CD4-positive, alpha-beta T cell (primary cell): ENCODE results near the gene NXPH1. TPM values are rescaled to one million over a fixed set of nuclear protein-coding genes. Genes with fewer than 3 reads are reported as not detected.

Source experiments
- ATAC-seq: fragments of 200-7000 bp; cut with Tn5 transposase; one replicate; pipeline ENCODE4 v1.10.0; 2022; ENCODE audit warnings: mild to moderate bottlenecking; ENCODE audit not compliant: poor library complexity
- CTCF ChIA-PET: fragments of 350-600 bp; sonication (Branson Sonifier 250); formaldehyde crosslinking; loops from one replicate; lab custom pipeline; 2021; ENCODE audit warnings: antibody characterized with exemption, inconsistent platforms; lab: Charles Lee
- POLR2A ChIA-PET: fragments of 350-600 bp; sonication (Branson Sonifier 250); formaldehyde crosslinking; loops from one replicate; lab custom pipeline; 2021; ENCODE audit warnings: antibody characterized with exemption, inconsistent platforms; lab: Charles Lee
- DNase-seq, 14 experiments: peaks; one replicate each; pipeline ENCODE4 v3.0.0-alpha.2; 2013 to 2020; ENCODE audit warnings: mixed read lengths in 2 of 14
- H3K27ac ChIP-seq, 2 donors: one replicate each; pipeline versions ENCODE4 v1.5.1 to v1.7.0; 2013; ENCODE audit warnings: low read length in 2 of 2, low read depth in 1 of 2, mild to moderate bottlenecking in 1 of 2
- H3K27me3 ChIP-seq, 2 experiments: 1 replicate in 1 of 2; 2 replicates in 1 of 2; pipeline versions ENCODE4 v1.6.1 to v1.7.0; 2013; ENCODE audit warnings: low read length in 2 of 2, control low read depth in 1 of 2, mild to moderate bottlenecking in 1 of 2, moderate library complexity in 1 of 2; ENCODE audit not compliant: insufficient read depth in 2 of 2, control insufficient read depth in 1 of 2
- H3K36me3 ChIP-seq: one replicate; pipeline ENCODE4 v1.6.1; 2013; ENCODE audit warnings: low read length, control low read depth; ENCODE audit not compliant: insufficient read depth
- H3K4me1 ChIP-seq: one replicate; pipeline ENCODE4 v1.6.1; 2013; ENCODE audit warnings: low read length, control low read depth; ENCODE audit not compliant: insufficient read depth
- H3K4me3 ChIP-seq: one replicate; pipeline ENCODE4 v1.5.1; 2013; ENCODE audit warnings: mild to moderate bottlenecking, low read length, moderate library complexity
- H3K9me3 ChIP-seq, 2 experiments: 1 replicate in 1 of 2; 2 replicates in 1 of 2; pipeline versions ENCODE4 v1.6.1 to v1.7.0; 2013; ENCODE audit warnings: low read length in 2 of 2, mild to moderate bottlenecking in 2 of 2, control low read depth in 1 of 2, moderate library complexity in 1 of 2; ENCODE audit not compliant: control insufficient read depth in 1 of 2, insufficient read depth in 1 of 2
- H3K27ac Mint-ChIP-seq: one replicate; pipeline ENCODE4 v1.8.0; 2020; ENCODE audit warnings: mixed read lengths
- H3K27me3 Mint-ChIP-seq: one replicate; pipeline ENCODE4 v1.8.0; 2021; ENCODE audit warnings: mixed read lengths
- H3K36me3 Mint-ChIP-seq: one replicate; pipeline ENCODE4 v1.8.0; 2021; ENCODE audit warnings: low read depth, mixed read lengths
- H3K4me1 Mint-ChIP-seq: one replicate; pipeline ENCODE4 v1.8.0; 2021; ENCODE audit warnings: low read depth, mixed read lengths
- H3K4me3 Mint-ChIP-seq: one replicate; pipeline ENCODE4 v1.8.0; 2020; ENCODE audit warnings: mild to moderate bottlenecking, mixed read lengths
- H3K9me3 Mint-ChIP-seq: one replicate; pipeline ENCODE4 v1.8.0; 2020; ENCODE audit warnings: mixed read lengths
- CTCF ChIP-seq: fragments of 200-600 bp; IDR thresholded peaks from one replicate; pipeline ENCODE4 v1.8.0; 2022; ENCODE audit warnings: antibody characterized with exemption, mild to moderate bottlenecking
- intact Hi-C, 2 experiments: fragments of 100-400 bp; cut with DNase I in 1 of 2; cut with micrococcal nuclease in 1 of 2; formaldehyde crosslinking; loops; one replicate each; pipeline versions ENCODE4 v1.15.1 to v1.9.0; 2023 to 2025; cut with DNase I, micrococcal nuclease
- total RNA-seq, 174 experiments: library from RNA in 2 of 174; stranded (reverse) in 2 of 174; gene quantifications; one replicate each; pipeline ENCODE4 v1.2.3 and lab custom pipeline; 2021 to 2026

NXPH1 gene
- total RNA-seq, 2 experiments from 2014 or later = not detected

DNA sequence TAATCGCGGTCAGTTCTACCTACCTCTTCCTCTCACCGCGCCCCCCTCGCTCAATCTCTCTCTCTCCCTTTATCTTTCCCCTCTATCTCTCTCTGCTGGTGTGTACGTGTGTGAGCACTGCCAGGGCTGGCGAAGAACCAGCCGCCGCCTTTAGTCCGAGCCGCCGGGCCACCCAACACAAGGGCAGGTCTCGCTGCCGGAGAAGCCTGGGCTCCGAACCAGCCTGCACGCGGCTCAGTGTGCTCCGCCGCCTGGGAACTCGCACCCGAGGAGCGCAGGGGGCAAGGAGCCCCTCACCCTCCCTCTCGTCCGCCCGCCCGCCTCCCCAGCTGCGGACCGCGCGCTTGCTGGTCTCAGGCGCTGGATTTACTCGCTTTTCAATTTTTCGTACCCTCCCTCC is 1.7 kb downstream of the NXPH1 start:
- DNase-seq (no peak), ATAC-seq (no peak)
- no peak overlapping the region for H3K4me3 ChIP-seq
- no peak overlapping the region for H3K4me3 Mint-ChIP-seq
- H3K27me3 ChIP-seq = peaks cover 77 to 89% of the 10 kb centered on the region in 2 experiments
- no peaks in the 10 kb centered on the region for H3K36me3 ChIP-seq
- H3K4me1 ChIP-seq = peaks cover 11% of the 10 kb centered on the region
- no peaks in the 10 kb centered on the region for H3K36me3 Mint-ChIP-seq
- no peak overlapping the region for H3K27ac ChIP-seq
- intact Hi-C loops = no loop called here
- no peaks in the 10 kb centered on the region for H3K9me3 Mint-ChIP-seq
- H3K4me1 Mint-ChIP-seq = peaks cover 28% of the 10 kb centered on the region
- peaks cover 93% of the 10 kb centered on the region for H3K27me3 Mint-ChIP-seq
- ChIA-PET CTCF (no interaction called here), POLR2A (no interaction called here)
- TF ChIP-seq CTCF = no peak
- peaks cover 0 to 32% of the 10 kb centered on the region in 2 experiments for H3K9me3 ChIP-seq
- no peak overlapping the region for H3K27ac Mint-ChIP-seq

DNA sequence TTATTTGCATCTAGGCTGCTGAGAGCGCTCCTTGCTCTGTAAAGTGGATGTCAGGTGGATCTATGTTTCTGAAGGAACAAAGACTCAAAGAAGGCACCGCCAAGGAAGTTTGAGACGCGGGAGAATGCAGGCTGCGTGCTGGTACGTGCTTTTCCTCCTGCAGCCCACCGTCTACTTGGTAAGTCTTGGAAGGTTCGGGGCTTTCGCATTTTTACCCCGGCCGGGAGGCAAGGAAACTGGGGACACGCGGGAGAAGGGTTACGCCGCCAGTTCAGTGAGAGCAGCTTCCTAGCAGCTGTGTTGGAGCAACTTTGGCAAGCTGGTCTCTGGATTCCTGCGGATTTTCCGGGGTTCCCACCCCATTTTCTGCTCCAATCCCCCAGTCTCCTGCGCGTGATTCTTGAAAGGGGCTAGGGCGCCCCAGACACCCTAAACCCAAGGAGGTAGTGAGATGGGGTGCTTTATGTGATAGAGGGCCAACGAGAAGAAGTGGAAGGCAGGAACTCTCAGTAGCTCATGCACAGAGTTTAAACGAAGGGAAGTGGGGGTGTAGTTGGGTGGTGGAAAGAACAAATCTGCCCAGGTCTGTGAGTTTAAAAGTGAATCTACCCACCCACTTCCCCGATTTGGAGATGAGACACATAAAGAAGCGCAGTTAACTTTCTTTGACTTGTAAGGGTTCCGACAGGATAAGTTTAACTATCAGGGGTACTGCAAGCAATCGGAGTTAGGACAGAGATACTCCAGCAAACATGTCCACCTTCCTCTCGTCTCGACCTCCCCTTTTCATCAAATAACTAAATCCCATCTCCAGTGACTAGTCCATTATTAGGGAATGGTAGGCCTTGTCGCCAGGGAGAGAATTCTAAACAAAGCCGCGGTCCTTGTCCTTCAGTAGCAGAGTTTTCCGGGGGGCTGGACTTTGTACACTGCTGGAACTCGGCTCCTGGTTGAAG is 2.5 kb downstream of the NXPH1 start:
- H3K27ac Mint-ChIP-seq = no peak overlapping the region
- H3K9me3 ChIP-seq = peaks cover 0 to 33% of the 10 kb centered on the region in 2 experiments
- peaks cover 28% of the 10 kb centered on the region for H3K4me1 Mint-ChIP-seq
- CTCF ChIA-PET = no interaction called here
- peaks cover 93% of the 10 kb centered on the region for H3K27me3 Mint-ChIP-seq
- intact Hi-C loops = no loop called here
- POLR2A ChIA-PET = no interaction called here
- ATAC-seq (no peak), DNase-seq (no peak)
- no peaks in the 10 kb centered on the region for H3K9me3 Mint-ChIP-seq
- peaks cover 80 to 97% of the 10 kb centered on the region in 2 experiments for H3K27me3 ChIP-seq
- H3K36me3 ChIP-seq = no peaks in the 10 kb centered on the region
- peaks cover 11% of the 10 kb centered on the region for H3K4me1 ChIP-seq
- H3K36me3 Mint-ChIP-seq = no peaks in the 10 kb centered on the region
- no peak overlapping the region for H3K4me3 Mint-ChIP-seq
- no peak overlapping the region for H3K27ac ChIP-seq
- TF ChIP-seq CTCF = no peak
- H3K4me3 ChIP-seq = no peak overlapping the region

- H3K4me3 Mint-ChIP-seq = no peak overlapping the region
- CTCF ChIA-PET = no interaction called here
Observed at GRCh38 chr7:8436965-8437364, 3.6 kb downstream of the NXPH1 start.

More at GRCh38 chr7:8436965-8437364, 3.6 kb downstream of the NXPH1 start:
- H3K27ac ChIP-seq = no peak overlapping the region
- DNase-seq = peak in 5 of 14 experiments; percentile 20 to 50 (median 24)
- peaks cover 28% of the 10 kb centered on the region for H3K4me1 Mint-ChIP-seq
- H3K36me3 Mint-ChIP-seq = no peaks in the 10 kb centered on the region
- no peak for ATAC-seq
- H3K4me1 ChIP-seq = peaks cover 11% of the 10 kb centered on the region
- H3K27ac Mint-ChIP-seq = no peak overlapping the region
- intact Hi-C loops = no loop called here
- peak; percentile 17 for TF ChIP-seq CTCF
- H3K9me3 ChIP-seq = peaks cover 0 to 43% of the 10 kb centered on the region in 2 experiments
- POLR2A ChIA-PET = no interaction called here
- H3K9me3 Mint-ChIP-seq = no peaks in the 10 kb centered on the region
- no peaks in the 10 kb centered on the region for H3K36me3 ChIP-seq
- peaks cover 92% of the 10 kb centered on the region for H3K27me3 Mint-ChIP-seq
- no peak overlapping the region for H3K4me3 ChIP-seq
- H3K27me3 ChIP-seq = peaks cover 86 to 98% of the 10 kb centered on the region in 2 experiments
